Stimulated activated CD8-positive, alpha-beta memory T cell treated with anti-CD3 and anti-CD28 coated beads, Interleukin-15, amount 100 ng/mL, for 4 hours (primary cell): Measurements from ENCODE around the gene CSTPP1.

ENCODE experiments used
- DNase-seq, 2 donors: peaks; one replicate each; pipeline ENCODE4 v3.0.0-alpha.2; 2020; ENCODE audit warnings: low read depth in 2 of 2

CSTPP1 gene, protein sequence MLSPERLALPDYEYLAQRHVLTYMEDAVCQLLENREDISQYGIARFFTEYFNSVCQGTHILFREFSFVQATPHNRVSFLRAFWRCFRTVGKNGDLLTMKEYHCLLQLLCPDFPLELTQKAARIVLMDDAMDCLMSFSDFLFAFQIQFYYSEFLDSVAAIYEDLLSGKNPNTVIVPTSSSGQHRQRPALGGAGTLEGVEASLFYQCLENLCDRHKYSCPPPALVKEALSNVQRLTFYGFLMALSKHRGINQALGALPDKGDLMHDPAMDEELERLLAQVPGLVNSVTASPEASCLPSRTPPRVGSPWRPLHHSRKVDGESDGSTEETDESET

DNA sequence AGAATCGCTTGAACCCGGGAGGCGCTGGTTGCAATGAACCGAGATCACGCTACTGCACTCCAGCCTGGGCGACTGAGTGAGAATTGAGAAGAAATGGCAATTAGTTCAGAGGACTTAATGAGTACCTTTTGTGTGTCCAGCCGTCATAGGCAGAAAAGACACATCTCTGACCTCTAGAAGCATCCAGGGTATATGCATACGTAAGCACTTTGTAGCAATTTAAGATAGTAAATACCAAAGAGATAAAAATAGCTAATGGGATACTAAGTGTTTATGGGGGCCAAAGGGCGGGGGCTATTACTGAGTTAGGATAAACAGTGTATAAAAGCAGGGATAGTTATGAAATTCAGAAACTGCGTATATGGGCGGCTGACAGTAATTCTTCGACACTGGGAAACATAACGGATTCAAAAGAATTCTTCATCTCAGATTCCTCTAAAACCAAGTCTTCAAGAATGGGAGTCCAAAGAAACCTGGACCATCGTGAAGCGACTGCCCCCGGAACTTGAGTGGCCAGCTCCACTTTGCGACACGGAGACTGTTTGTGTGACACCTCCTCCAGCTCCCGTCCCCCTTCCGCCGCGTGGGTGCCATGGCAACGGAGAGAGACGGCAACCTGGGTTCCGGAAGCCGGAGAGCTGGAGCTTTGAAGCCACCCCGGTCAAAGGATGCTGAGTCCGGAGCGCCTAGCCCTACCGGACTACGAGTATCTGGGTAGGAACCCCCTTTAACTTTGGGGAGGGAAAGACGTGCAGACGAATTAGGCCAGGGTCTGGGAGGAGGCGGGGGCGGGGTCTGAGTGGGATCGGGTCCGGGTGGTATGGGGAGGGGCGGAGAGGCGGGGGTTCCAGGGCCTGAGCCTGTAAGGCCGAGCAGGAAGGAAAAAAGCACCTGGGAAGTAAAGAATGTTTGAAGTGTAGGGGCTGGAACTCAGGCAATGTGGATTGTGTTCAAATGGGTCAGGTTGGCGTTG, at the start of gene CSTPP1:
Gene CSTPP1, plus strand, starts transcription at position 624 of the 973 bp plus-strand sequence. Its CDS starts 45 bp downstream, at position 669.
- DNase-seq: peak; percentile 80 to 88

DNA sequence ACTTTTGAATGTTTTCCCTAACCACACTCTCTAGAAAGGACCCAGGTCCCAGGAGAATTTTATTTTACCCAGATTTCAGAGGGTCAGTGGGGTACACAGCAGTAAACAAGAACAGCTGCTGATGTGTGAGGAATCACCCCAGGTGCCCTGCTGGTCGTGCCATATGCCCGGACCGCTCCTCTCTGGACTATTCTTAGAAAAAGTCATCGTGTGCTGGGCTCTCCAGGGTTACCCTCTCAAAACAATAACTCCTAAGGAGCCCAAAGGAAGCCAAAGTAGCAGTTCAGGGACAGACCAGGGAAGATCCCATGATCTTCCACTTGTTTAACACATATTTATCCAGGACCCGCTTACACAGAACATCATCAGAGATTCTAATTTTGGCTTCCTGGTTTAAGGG, 47.9 kb upstream of the CSTPP1 start:
- no peak for DNase-seq

DNA sequence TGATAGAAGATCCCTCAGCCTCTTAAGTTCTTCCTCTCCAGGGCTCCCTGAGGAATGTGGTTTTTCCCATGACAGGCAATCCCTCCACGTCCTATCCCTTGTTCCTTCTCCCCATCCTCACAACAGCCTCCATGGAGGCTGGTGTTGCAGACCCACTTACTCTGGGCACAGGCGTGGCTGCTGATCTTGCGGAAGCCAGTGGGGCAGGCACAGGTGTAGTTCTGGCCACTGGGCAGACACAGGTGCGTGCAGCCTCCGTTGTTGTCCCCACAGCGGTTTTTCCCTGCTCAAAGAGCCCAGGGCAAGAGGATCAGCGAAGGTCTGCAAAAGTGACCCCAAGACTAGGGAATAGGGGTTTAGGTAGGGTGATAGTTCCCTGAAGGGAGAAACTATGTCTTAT, 47.3 kb upstream of the CSTPP1 start:
- no peak for DNase-seq

DNA sequence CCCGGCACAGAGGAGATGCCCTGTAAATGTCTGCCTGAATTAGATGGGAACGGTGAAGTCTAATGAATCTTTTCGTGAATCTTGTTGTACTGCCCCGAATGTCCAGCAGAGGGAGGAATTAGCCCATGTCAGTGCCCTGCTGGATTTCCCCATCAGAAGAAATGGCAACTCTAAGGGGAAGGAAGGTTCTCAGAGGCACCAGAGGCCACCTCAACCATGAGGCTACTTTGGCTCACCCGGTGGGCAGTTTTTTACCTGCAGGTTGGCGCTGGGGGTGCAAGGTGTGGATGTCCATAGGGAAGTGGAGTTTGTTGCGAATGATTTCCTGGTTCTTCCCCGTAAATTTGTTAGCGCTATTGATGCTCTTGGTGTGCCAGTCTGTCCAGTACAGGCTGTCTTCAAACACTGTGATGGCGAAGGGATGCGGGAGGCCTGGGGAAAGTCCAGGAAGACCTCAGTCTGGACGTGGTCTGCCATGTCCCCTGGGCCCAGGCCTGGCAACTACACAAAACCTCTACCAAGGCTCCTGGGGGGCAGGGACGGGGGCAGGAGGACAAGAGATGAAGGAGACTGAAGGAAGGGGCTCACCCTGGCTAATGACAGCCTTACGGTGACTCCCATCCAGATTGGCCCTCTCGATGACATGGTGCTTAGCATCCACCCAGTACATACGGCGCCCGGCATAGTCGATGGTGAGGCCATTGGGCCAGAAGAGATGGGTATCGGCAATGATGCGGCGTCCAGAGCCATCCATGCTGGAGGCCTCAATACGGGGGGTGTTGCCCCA, 46.7 kb upstream of the CSTPP1 start:
- DNase-seq: peak; percentile 13 to 46

DNA sequence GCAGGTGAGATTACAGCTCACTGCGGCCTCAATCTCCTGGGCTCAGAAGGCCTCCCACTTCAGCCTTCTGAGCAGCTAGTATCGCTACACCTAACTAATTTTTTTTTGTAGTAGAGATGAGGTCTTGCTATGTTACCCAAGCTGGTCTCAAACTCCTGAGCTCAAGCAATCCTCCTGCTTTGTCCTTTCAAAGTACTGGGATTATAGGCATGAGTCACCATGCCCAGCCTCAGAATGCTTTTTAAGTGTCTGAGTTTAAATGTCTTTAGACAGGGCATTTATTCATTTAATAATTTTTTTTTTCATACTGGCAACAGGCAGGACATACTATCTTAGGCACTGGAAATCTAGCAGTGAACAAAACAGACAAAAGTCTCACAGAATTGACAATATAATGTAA, 45.9 kb upstream of the CSTPP1 start:
- DNase-seq: no peak

DNA sequence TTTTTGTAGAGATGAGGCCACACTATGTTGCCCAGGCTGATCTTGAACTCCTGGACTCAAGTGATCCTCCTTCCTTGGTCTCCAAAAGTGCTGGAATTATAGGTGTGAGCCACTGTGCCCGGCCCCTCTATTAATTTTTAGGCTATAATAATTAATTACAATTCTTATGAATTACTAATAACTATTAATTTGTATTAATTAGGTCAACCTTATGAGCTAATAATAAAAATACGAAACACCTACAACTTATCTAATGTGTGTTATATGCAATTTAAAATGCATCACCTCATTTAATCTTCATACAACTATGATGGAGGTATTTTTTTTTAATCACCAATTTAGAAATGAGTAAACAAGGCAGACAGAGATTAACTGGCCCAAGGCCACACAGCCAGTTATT, 44.5 kb upstream of the CSTPP1 start:
- DNase-seq: no peak

DNA sequence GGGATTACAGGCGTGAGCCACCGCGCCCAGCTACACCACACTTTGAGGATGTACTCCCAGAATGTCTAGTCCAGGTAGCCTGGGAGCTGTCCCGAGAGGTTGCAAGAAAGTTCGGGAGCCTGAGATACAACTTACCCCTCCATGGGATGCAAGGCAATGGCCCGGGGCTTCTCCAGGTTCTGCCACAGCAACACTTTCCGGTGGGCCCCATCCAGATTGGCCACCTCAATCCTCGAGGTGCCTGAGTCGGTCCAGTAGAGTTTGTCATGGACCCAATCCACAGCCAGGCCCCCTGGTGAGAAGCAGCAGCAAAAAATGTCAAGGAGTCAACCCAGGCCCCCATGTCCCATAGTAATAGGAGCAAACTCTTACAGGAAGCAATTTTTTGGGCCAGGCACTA, 43.7 kb upstream of the CSTPP1 start:
- no peak for DNase-seq

DNA sequence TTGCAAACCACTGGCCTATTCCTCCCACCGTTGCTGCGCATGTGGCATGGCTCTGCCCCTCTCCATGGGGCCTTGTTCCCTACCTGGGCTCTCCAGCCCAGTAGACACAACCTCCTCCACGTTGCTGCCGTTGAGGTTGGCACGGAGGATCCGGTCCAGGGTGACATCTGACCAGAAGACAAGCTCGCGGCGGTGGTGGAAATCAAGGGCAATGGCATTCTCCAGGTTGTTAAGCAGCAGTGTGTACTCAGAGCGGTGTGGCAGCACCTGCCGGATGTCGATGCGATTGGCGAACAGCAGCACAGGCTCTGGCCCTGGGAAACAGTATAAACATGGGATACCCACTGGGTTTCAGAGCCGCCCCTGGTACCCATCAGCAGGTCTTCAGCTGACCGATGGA, 42.1 kb upstream of the CSTPP1 start:
- no peak for DNase-seq

DNA sequence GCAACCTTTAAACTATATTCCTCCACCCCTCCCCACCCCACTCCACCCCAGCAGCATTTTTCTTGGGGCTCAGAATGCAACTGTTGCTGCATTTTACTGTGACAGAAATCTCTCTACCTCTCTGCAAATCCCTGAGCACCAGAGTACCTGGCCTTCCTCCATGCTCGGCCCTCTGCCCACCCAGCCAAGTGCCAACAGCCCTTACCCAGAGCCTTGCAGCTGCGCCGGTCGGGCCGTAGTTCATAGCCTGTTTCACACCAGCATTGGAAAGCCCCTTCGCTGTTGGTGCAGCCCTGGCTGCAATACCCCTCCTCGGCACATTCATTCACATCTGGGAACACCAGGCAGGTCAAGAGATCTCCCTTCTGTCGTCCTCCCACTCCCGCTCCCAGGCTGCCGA, 41.6 kb upstream of the CSTPP1 start:
- DNase-seq: no peak

DNA sequence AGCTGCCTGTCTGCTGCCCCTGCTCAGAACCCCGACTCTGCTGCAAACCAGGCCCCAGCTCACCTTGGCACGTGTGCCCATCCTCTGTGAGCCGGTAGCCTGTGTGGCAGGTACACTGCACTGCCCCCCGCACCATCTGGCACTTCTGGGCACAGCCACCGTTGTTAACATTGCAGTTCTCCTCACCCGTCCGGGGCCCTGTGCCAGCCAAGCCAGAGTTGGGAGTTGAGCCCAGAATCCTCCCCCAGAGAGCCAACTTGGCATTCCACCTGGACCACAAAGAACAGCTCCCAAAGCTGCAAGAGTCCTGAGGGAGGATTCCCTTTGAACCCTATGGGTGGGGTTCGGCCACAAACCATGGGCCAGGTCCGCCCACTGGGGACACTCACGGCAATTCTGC, 40.7 kb upstream of the CSTPP1 start:
- no peak for DNase-seq

DNA sequence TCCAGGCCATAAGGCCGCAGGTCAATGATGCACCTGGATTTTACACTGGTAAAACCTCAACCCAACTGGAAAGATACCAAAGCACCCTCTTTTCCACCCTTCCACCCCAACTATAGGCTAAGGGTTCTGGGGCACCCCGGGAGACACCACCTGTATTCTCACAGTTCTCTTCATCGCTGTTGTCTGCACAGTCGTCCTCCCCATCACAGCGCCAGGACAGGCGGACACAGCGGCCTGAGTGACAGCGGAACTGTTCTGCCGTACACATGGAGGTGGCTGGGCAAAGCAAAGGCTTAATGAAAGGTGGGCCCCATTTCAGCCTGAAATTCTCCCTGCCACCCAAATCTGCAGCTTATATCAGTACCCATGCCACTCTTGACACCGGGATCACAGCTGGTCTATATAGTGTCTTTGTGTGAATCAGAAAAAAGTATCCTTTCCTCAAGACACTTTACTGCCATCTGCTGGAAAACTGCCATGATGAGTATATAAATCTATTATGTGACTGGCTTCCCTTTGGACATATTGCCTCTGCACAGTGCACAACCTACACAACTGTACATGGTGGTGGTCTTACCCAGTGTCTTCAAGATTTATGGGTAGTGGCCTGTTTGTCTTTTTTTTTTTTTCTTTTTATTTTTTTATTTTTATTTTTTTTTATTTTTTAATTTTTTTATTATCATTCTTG, 39.7 kb upstream of the CSTPP1 start:
- DNase-seq: no peak

DNA sequence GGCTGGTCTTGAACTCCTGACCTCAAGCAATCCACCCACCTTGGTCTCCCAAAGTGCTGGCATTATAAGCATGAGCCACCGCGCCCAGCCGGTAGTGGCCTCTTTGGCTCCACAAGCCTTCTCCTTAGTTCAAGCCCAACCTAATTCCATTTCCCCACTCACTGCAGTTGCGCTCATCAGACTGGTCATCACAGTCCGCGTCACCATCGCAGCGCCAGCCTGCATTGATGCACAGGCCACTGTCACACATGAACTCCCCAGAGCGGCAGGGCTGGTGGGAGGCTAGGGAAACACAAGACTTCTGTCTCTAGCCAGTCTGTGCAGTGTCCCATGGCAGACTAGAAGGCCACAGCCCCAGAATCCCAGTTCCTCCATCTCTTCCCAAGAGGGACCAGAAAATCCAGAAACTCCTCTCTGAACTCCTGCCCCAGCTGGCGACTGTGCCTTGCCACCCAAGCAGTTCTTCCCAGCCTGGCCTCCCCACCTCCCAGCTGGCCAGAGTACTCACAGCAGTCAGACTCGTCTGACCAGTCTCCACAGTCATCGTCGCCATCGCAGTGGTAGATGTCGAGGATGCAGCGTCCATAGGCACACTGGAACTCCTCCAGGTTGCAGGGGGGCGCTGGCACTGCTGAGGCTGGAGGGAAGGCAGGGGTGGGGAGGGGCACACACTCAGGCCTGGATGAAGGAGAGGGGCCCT, 38.0 kb upstream of the CSTPP1 start:
- DNase-seq: no peak

DNA sequence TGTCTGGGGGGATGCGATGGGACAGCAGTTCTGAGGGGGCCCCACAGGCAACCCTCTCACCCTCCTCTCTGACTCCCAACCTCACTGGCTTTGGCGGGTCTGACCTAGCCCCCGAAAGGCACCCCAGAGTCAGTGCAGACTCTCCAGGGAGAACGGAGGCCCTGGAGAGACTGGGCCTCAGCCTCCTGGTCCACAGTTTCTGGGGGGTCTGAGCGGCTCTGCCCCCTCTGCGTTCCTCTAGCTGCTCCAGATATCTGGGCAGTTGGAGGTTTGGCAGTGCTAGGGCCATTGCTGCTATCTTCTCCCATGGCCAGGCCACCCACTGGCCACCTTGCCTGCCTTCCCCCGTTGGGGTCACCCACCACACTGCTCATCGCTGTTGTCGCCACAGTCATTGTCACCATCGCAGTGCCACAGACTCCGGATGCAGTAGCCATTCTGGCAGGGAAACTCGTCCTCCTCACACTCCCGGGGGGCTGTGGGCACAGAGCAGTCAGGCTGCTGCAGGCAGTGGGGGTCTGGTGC, 37.0 kb upstream of the CSTPP1 start:
- DNase-seq: no peak

DNA sequence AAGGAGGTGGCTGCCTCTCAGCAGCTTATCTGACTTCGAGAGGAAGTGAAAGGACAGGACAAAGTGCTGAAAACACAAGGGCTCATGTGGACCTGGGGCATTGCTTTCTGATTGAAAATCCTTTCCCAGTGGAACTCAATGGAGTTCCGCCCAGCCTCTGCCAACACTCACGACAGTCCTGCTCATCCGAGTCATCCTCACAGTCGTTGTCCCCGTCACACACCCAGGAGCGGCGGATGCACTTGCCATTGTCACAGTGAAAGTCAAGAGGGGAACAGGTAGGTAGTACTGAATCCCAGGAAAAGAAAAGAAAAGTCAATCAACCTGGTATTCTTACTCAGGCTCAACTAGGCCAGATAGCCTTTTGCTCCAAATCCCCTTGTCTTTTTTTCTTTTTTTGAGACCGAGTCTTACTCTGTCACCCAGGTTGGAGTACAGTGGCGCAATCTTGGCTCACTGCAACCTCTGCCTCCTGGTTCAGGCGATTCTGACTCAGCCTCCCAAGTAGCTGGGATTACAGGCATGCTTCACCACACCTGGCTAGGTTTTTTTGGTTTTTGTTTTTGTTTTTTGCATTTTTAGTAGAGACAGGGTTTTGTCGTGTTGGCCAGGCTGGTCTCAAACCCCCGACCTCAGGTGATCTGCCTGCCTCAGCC, 36.3 kb upstream of the CSTPP1 start:
- no peak for DNase-seq

DNA sequence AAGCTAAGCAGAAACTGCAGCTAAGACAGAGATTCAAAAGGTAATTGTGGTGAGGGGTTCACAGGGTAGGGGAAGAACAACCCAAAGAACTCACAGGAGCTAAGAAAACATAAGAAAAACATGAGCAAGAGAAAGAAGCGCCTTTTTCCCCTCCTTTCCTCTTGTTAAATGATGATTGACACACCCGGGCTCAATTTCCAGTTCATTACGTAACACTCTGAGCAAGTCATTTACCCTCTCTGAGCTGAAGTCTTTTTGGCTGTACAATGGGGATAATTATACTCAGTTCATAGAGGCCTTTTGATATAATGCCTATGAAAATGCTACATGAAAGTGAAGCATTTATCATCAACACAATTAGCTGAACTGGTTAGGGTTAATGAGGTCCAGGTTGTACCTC, 35.4 kb upstream of the CSTPP1 start:
- DNase-seq: no peak

DNA sequence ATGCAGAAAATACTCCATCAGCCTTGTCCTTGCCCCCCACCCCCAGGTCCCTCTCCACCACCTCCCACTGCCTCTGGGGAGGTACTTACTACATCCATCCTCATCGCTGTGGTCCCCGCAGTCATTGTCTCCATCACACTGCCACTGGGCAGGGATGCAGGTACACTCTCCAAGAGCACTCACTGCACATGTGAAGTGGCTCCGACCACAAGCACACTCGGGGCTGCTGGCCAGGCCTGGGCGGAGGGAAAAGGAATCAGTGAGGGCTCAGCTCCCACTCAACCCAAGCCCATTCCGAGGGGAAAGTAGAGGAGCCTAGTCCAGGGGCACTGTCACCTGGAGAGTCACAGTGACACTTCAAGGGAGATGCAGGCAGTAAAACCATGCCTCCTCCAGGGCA, 33.9 kb upstream of the CSTPP1 start:
- no peak for DNase-seq

DNA sequence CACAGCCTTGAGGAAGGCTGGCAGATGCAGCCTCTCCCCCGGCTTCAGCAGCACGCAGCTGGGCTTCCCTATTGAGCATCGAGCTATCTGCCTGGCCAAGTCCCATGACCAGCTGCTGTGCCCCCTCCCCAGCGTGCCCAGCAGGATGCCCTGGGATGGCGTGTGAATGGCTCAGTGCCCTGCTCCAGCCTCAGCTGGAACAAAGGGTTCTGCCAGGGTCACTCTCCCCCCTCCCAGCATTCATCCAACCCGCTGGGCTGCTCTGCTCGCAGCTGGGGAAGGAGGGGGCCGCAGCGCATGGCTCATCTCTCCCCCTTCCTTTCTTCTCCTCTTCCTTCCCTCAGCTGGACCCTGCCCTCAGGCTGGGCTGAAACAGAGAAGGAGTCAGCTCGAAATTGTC, 32.7 kb upstream of the CSTPP1 start:
- DNase-seq: no peak

DNA sequence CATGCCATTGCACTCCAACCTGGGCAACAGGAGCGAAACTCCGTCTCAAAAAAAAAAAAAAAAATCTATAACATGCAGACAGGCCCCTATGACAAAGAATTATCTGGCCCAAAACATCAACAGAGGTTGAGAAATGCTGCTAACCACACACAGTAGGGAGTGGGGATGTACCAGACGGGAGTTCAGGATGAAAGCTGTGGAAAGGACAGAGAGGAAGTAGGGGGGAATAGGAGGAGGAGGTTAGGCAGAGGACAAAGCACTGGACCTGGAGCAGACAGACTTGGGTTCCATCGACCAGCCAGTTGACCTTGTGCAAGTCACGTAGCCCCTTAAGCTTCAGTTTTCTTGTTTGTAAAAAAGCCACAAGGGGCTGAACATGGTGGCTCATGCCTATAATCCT, 30.8 kb upstream of the CSTPP1 start:
- DNase-seq: no peak

DNA sequence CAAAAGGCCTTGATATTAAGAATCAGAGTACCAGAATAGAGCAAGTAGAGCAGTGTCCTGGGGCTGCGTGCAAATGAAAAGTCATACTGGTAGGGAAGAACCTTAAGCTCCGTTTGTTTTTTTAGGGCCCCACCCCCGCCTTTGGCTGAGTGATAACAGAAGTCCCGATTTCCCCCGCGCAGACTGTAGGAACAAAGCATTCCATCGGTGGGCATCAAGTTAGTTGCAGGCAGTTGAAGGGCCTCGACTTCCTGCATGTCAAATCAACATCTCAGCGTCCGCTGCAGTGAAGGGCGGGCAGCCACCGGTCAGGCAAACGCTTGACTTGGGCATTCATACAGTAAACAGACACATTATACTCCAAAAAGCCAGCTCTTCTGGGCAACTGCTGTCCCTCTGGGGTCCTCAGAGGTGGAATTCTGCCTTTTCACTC, 29.9 kb upstream of the CSTPP1 start:
- DNase-seq: no peak

DNA sequence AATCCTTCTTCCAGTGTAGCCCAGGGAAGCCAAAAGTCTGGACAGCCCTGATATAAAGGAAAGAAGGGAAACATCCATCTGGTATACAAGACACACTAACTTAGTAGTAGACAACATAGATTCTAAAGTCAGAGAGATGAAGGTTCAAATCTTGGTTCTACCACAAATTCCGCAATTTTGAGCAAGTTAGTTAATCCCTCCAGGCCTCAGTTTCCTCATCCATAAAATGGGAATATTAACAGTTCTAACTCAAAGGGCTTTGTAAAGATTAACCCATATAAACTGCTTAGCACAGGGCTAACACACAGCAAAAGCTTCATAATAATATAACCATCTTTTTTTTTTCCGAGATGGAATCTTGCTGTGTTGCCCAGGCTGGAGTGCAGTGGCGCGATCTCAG, 29.0 kb upstream of the CSTPP1 start:
- DNase-seq: no peak
